Lower lobe of right lung (tissue), 2 donors: ENCODE data around the gene DHRS3. TPM values are rescaled to one million over a fixed set of nuclear protein-coding genes. Genes with fewer than 3 reads are reported as not detected.
A peak's percentile ranks its signal among the peaks of the same experiment; 100 is the strongest.

Source experiments
- ATAC-seq, 2 donors: fragments of 200-7000 bp; cut with Tn5 transposase; one replicate each; pipeline ENCODE4 v1.9.1; 2020 to 2022; ENCODE audit warnings: mild to moderate bottlenecking in 2 of 2, moderate library complexity in 2 of 2
- DNase-seq: peaks from one replicate; pipeline ENCODE4 v3.0.0-alpha.2; 2020
- H3K27ac ChIP-seq: fragments of 200-600 bp; one replicate; pipeline ENCODE4 v1.8.0; 2022
- H3K27me3 ChIP-seq: fragments of 200-600 bp; one replicate; pipeline ENCODE4 v1.8.0; 2022; ENCODE audit warnings: low read depth
- H3K36me3 ChIP-seq: fragments of 200-600 bp; one replicate; pipeline ENCODE4 v1.8.0; 2022; ENCODE audit warnings: mild to moderate bottlenecking
- H3K4me1 ChIP-seq: fragments of 200-600 bp; one replicate; pipeline ENCODE4 v1.8.0; 2022
- H3K4me3 ChIP-seq: fragments of 200-600 bp; one replicate; pipeline ENCODE4 v1.8.0; 2022; ENCODE audit warnings: mild to moderate bottlenecking
- H3K9me3 ChIP-seq: fragments of 200-600 bp; one replicate; pipeline ENCODE4 v1.8.0; 2022
- intact Hi-C: fragments of 100-400 bp; cut with DNase I; formaldehyde crosslinking; loops from one replicate; pipeline ENCODE4 v1.11.0; 2022
- total RNA-seq: library from RNA; stranded (reverse); fragmentation: NEBNext Ultra II Directional; extraction: Animal tissue kit (Norgen Biotek cat#: 25700); gene quantifications from one replicate; pipeline ENCODE4 v1.2.1, GENCODE V29; 2021
- TF ChIP-seq, protein P1 (sequence below): fragments of 200-600 bp; IDR thresholded peaks from one replicate; pipeline ENCODE4 v1.8.0; 2022; ENCODE audit warnings: antibody characterized with exemption, mild to moderate bottlenecking
- donor health status: DM: no; HTN: yes; CAD: no; lungs with severe emphysema.

The DHRS3 gene
- total RNA-seq, 1 donor from 2014 or later: 135 TPM

DNA sequence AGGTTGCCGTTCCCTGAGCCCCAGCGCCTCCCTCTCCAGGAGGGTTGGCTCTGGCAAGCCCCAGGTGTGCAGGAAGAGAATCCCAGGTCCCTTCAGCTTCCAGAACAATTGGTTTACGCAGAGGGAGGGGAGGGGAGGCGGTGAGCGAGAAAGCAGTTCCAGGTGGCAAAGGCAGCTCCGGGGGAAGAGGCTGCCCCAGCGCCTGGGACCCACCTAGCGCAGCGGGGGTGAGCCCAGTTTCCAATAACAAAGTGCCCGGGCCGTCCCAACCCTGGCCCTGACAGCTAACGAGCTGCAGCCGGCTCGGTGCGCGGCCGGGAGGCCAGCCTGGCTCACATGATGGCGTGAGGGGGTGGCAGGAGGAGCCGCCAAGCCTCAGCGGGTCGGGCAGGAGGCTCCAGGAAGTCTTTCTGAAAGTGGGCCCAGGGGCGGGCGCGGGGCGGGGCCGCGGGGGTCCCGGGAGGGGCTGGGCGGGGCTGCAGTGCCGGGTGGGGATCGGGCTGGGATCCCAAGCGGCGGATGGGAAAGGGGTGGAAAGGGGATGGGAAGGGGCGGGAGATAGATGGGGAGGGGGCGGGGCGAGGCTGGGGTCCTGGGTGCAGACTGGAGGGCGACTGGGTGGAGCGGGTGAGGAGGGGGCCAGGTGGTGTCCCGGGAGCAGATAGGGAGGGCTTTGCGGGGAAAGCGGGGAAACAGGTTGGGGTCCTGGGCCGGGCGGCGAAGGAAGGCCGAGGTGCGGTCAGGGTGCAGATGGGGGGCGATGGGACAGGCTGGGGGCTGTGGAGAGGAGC is 22.8 kb downstream of the DHRS3 start:
- TF ChIP-seq, protein P1, sequence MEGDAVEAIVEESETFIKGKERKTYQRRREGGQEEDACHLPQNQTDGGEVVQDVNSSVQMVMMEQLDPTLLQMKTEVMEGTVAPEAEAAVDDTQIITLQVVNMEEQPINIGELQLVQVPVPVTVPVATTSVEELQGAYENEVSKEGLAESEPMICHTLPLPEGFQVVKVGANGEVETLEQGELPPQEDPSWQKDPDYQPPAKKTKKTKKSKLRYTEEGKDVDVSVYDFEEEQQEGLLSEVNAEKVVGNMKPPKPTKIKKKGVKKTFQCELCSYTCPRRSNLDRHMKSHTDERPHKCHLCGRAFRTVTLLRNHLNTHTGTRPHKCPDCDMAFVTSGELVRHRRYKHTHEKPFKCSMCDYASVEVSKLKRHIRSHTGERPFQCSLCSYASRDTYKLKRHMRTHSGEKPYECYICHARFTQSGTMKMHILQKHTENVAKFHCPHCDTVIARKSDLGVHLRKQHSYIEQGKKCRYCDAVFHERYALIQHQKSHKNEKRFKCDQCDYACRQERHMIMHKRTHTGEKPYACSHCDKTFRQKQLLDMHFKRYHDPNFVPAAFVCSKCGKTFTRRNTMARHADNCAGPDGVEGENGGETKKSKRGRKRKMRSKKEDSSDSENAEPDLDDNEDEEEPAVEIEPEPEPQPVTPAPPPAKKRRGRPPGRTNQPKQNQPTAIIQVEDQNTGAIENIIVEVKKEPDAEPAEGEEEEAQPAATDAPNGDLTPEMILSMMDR: no peak
- Histone ChIP-seq H3K27me3 (no peaks in the 10 kb centered on the region), H3K4me1 (peaks cover 90% of the 10 kb centered on the region), H3K9me3 (no peaks in the 10 kb centered on the region), H3K4me3 (peak overlapping the region; percentile 48), H3K27ac (peak overlapping the region; percentile 82), H3K36me3 (peaks cover 22% of the 10 kb centered on the region)
- peak; percentile 52 to 65 for ATAC-seq
- peak; percentile 77 for DNase-seq
- intact Hi-C loops: no loop called here

DNA sequence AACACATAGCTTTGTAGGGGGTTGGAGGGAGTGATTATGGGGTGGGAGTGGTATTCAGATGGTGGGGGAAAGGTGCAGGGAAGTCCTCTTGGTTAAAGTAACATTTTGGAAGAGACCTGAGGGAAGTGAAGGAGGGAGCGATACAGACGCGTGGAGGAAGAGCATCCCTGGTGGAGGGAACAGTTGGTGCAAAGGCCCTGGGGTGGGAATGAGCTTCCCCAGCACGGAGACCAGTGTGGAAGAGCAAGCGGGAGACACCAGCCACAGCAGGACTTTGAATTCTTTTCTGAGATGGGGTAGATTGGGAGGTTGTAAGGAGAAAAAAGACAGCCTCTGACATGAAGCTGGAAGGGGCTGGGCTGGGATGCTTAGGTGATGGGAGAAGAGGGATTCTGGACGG is 23.5 kb downstream of the DHRS3 start:
- Histone ChIP-seq H3K4me1 (peaks cover 84% of the 10 kb centered on the region), H3K4me3 (no peak overlapping the region), H3K9me3 (no peaks in the 10 kb centered on the region), H3K27ac (peak overlapping the region; percentile 54), H3K36me3 (peaks cover 23% of the 10 kb centered on the region), H3K27me3 (no peaks in the 10 kb centered on the region)
- intact Hi-C loops: no loop called here
- DNase-seq (no peak), ATAC-seq (no peak)
- TF ChIP-seq, protein P1: no peak

DNA sequence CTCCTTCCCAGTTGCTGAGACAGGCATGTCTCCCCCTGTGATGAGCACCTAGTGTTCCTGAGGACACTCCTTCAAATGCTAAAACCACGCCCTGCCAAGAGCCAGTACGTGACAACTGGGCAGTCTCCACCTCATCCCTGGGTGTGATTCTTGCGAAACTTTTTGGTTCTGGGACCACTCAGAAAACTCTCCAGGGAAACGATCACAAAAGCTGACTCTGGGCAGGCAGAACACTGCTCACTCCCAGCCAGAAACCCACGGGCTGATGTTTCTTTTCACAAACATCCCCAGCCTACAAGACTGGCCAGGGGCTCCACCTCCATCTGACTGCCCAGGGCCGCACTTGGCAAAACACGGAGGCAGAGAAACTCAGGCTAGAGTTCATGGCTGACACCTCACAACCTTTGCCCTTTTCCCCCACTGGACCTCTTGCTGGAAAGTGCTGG is 24.4 kb downstream of the DHRS3 start:
- DNase-seq (no peak), ATAC-seq (no peak)
- Histone ChIP-seq H3K4me3 (no peak overlapping the region), H3K27me3 (no peaks in the 10 kb centered on the region), H3K36me3 (peaks cover 30% of the 10 kb centered on the region), H3K4me1 (peaks cover 76% of the 10 kb centered on the region), H3K9me3 (no peaks in the 10 kb centered on the region), H3K27ac (no peak overlapping the region)
- intact Hi-C loops: no loop called here
- TF ChIP-seq, protein P1: no peak

DNA sequence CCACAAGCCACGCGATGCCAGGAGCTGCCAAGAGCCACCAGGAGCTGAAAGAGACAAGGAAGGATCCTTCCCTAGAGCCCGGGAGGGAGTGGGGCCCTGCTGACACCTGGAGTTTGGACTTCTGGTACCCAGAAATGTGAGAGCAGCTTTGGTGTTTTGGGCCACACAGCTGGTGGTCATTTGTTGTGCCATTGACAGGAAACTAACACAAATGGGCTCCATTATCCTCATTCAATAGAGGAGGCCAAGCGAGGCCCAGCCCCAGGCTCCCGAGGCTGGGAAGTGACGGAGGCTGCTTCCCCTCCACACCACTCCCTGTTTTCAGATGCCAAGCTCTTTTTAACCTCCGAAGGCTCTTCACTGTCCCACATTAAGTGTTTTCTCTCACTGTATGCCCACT is 25.5 kb downstream of the DHRS3 start:
- peaks cover 38% of the 10 kb centered on the region for H3K36me3 ChIP-seq
- H3K27ac ChIP-seq: peak overlapping the region; percentile 54
- intact Hi-C loops: no loop called here
- H3K4me3 ChIP-seq: no peak overlapping the region
- no peaks in the 10 kb centered on the region for H3K27me3 ChIP-seq
- DNase-seq (no peak), ATAC-seq (no peak)
- no peaks in the 10 kb centered on the region for H3K9me3 ChIP-seq
- TF ChIP-seq, protein P1: no peak
- H3K4me1 ChIP-seq: peaks cover 64% of the 10 kb centered on the region

DNA sequence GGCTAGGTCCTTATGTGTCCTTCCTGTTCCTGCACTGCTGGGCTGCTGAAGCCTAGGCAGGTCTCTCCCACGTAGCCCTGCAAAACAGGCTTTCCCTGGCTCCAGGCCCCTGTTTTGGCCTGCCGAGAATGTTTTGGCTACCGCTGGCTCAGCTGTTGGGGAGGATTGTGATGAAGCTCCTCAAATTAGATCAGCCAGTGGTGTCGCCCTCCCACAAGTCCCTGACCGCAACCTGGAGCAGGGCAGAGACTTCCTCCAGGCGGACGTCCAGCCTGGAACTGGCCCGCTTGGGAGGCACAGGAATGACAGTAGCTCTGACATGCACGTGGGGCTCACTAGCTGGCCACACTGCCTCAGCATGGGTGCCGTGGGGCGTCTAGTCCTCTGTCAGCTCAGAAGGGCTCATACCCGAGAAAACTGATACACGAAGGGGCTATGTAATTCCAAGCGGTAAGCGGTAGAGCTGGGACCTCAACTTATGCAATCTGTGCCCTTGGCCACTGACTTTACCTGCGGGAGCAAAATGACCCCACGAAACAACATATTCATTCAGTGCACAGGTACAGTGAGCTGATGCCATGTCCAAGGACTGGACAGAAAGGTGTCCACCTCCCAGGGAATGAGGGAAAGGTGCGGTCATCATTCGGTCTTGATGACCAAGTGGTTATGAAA is 26.6 kb downstream of the DHRS3 start:
- TF ChIP-seq, protein P1: no peak
- Histone ChIP-seq H3K27me3 (no peaks in the 10 kb centered on the region), H3K4me1 (peaks cover 54% of the 10 kb centered on the region), H3K9me3 (no peaks in the 10 kb centered on the region), H3K4me3 (no peak overlapping the region), H3K36me3 (peaks cover 38% of the 10 kb centered on the region), H3K27ac (no peak overlapping the region)
- DNase-seq (no peak), ATAC-seq (no peak)
- intact Hi-C loops: no loop called here
